Epithelial cell of umbilical artery (primary cell): ENCODE measurements around the gene GRB2. TPM values are rescaled to one million over a fixed set of nuclear protein-coding genes. Genes with fewer than 3 reads are reported as not detected.

Source experiments
- total RNA-seq: library from RNA; depleted of rRNA; stranded (reverse); fragments of >200 nt; gene quantifications from 2 replicates; pipeline ENCODE4 v1.2.3, GENCODE V29; 2014

Gene GRB2
- total RNA-seq, result 81.9 and 101 TPM in 2 replicates

DNA sequence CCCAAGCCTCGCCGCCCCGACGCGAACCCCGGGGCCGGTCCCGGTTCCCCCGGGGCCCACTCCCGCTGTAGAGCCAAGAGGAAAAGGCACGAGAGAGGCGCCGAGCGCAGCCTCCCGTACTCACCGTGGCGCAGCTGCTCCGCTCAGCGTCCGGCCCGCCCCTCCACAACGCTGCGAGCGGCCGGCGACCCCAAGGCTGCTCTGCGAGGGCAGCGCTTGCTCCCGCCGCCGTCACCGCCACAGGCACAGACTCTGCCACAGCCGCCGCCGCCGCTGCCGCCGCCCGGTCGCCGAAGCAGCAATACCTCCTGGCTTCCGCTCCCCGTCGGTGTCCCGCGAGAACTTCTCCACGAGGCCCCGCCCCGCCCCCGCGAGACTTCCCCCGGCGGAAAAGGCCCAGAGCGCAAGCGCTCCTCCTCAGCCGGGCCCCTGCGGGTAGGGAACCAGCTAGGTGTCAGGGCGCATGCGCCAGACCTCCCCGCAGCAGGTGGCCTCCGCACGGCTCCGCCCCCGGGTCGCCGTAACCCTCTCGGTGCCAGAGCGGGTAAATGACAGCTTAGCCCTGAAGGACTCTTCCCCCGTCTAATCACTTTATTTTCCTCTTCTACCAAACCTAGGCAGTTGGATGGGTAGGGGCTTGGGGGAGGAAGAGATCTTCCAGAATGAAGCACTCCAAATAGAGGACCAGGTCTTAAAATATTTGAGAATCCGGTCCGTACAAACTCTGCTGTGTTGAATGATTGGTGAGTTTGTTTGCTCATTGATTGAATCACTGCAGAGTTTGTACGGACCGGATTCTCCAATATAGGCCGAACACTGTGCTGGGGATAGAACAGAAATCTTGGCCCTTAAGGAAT lies at the start of gene GRB2:
GRB2 (minus strand) TSS at position 314 of the 857 bp plus-strand sequence. CDS start 12,050 bp downstream, outside the sequence.

DNA sequence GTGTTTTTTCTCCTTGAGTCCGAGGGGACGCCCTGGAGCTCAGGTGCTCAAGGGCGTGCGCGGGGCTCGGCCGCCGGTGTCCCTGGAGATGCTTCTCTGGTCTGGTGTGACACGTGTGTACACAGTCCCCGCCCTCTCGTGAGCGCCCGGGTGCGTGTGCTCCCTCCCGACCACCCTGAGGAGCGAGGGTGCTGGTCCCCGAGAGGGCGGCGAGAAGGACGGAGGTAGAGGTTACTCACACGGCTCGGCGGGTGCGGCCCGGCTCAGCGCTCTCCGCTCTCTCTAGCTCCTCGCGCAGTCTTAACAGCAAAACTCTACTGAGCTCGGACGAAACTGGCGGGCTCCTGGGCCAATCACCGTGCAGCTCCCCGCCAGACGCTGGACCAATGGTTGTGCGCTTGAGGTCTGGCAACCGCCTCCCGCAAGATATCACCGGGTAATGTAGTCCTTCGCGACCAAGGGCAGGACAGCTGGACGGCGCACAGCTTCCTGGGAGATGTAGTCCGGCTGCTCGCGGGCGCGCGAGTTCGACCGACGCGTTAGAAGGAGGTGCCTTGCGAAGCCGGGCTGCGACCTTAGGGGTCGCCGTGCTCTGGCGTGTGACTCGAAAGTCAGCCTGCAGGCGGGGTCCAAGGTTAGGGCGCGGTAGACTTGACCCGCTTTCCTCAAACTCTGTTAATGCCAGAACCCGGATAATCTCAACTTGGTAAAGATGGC lies 116.2 kb downstream of the GRB2 start, which contains the start of gene SLC25A19:
SLC25A19 (minus strand) TSS at position 319 of the 717 bp plus-strand sequence. CDS start 2,669 bp downstream, outside the sequence.

DNA sequence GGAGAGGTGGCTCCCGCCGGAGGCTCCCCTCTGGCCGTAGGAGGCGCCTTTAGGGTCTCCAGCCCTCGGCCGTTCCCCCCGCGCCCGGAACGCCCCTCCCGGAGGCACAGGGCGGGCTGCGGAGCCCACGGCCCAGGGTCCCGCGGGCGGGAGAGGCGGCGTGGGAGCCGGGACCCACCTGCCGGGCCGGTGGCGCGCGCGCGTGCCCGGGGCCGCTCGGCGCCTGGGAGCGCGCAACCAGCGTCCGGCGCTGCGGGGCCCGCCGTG lies 134.6 kb downstream of the GRB2 start, which contains the start of gene MIF4GD:
MIF4GD (minus strand) TSS at position 266 of the 267 bp plus-strand sequence. CDS start 1,036 bp downstream, outside the sequence.

Other genes with a start within 250 kb of the GRB2 start
- 137 and 147 TPM in 2 replicates for gene SUMO2, start 222.7 kb downstream of the GRB2 start, total RNA-seq
- 42.9 and 45.9 TPM in 2 replicates for gene NUP85, start 200.0 kb downstream of the GRB2 start, total RNA-seq
- gene GGA3, start 144.1 kb downstream of the GRB2 start, total RNA-seq, result 8.4 and 10.6 TPM in 2 replicates
- gene MRPS7, start 143.8 kb downstream of the GRB2 start, total RNA-seq, result 82.8 and 85.8 TPM in 2 replicates
- 10.4 and 13.4 TPM in 2 replicates for gene MIF4GD, start 134.4 kb downstream of the GRB2 start, total RNA-seq
- gene SLC25A19, start 116.2 kb downstream of the GRB2 start, total RNA-seq, result 12.3 and 17.6 TPM in 2 replicates
- 18.2 TPM in 2 replicates for gene TMEM94, start 51.0 kb upstream of the GRB2 start, total RNA-seq
- gene CASKIN2, start 109.9 kb upstream of the GRB2 start, total RNA-seq, result 4.5 and 7.0 TPM in 2 replicates
- gene TSEN54, start 110.8 kb upstream of the GRB2 start, total RNA-seq, result 14.0 and 15.2 TPM in 2 replicates
- gene LLGL2, start 120.0 kb upstream of the GRB2 start, total RNA-seq, result 1.8 and 2.9 TPM in 2 replicates
- gene MYO15B, start 182.1 kb upstream of the GRB2 start, total RNA-seq, result 1.9 and 4.4 TPM in 2 replicates
- under 0.01 TPM in 1 of 2 replicates, not detected in the other for gene SMIM5, start 227.8 kb upstream of the GRB2 start, total RNA-seq